GM19468 (cell line): Measurements from ENCODE around the gene NFKB2.

ENCODE experiments used
- ATAC-seq: cut with Tn5 transposase; IDR thresholded peaks from one replicate; pipeline ENCODE4 v1.9.1; 2021; ENCODE audit warnings: mild to moderate bottlenecking, moderate library complexity, moderate number of reproducible peaks; ENCODE audit not compliant: unreplicated experiment; ENCODE audit errors: extremely low read depth

The NFKB2 gene

GRCh38 chr10:102420714-102421506 is 25.4 kb downstream of the NFKB2 start, which contains the start of gene FBXL15:
Gene FBXL15 (plus strand): TSS chr10:102420836. CDS start chr10:102421130, 294 bp downstream.
- ATAC-seq: peak; percentile 28

DNA sequence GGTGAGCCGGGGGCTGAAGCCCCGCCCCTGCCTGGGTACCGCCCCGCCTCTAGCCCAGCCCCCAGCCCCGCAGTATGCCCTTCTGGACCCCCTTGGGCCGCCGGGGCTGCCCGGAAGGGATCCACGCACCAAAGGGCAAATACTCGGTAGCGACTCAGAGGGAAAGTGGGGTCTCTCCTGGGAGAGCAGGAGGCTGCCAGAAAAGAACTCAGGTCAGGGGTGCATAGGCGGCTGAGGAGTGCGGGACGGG is 25.9 kb downstream of the NFKB2 start:
- ATAC-seq: no peak

GRCh38 chr10:102421757-102422512 is 26.4 kb downstream of the NFKB2 start:
- ATAC-seq: no peak

GRCh38 chr10:102422545-102423129 is 27.1 kb downstream of the NFKB2 start:
- ATAC-seq: no peak

- no peak for ATAC-seq
Observed at GRCh38 chr10:102423372-102423968, 28.0 kb downstream of the NFKB2 start.

- ATAC-seq: no peak
Observed at GRCh38 chr10:102424145-102424544, 28.6 kb downstream of the NFKB2 start.

GRCh38 chr10:102424916-102425315 is 29.4 kb downstream of the NFKB2 start:
- ATAC-seq: no peak

DNA sequence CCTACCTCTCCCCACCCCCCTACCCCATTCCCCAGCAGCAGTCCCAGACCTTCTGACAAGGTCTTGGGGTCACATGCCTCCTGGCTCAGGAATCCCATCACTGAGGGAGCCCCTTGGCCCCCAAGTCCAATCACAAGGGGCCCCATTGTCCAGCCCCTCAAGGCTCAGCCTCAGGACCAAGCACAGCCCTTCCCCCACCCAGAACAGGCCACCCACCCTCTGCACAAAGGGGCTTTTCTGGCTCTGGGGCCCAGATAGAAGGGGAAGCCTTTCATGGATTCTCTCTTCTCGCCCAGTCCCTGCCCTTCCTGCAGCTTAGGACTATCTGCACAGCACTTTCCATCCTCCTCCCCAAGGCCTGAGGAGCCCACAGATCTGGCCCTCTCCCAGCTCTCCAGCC is 29.9 kb downstream of the NFKB2 start:
- no peak for ATAC-seq

DNA sequence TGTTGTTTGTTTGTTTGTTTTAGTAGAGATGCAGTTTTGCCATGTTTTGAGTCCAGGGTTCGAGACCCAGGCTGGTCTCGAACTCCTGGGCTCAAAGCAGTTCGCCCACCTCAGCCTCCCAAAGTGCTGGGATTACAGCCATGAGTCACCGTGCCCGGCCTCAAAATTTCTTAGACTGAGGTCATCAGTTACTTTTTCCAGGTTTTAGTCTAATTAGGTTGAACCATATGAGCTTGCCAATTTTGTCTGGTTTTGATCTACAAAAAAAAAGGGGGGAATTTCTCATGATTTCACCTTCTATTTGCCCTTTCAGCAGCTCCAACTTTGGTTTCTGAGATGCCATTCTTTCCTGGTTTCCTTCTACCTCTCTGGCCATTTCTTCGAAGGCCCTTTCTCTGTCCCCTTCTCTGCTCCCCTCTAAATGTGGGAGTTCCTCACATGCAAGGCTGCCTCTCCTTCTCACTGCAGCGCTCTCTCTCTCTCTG is 31.3 kb downstream of the NFKB2 start:
- no peak for ATAC-seq

- ATAC-seq: no peak
Observed at GRCh38 chr10:102429468-102429867, 34.0 kb downstream of the NFKB2 start.

DNA sequence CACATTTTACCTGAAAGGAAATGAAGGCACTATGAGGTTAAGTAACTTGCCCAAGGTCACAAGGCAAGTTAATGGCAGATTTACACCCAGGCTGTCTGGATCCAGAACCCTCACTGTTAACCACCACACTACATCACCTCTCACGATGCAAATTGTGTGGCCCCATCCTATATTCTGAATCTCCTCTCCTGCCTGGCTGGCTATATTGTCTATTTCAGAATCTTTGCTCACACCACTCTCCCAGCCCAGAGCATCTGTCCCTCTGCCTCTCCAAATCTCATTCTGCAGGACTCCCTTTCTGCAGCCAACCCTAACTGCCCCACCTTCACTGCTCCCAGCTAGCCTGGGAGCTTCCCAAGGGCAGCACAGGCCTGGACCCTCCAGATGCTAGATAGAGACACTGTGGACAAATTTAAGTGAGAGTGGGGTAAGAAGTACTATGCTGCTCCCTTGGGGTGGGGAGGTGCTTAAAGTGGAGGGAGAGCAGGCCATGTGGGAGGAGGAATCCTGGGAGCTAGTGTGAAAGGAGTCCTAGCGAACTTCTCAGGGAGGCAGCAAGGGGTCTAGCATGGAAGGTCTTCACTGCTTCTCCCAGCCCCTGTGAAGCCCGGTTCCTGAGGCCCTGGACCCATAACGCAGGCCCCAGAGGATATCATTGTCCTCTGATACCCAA is 36.1 kb downstream of the NFKB2 start:
- no peak for ATAC-seq

- ATAC-seq: peak; percentile 78
Observed at GRCh38 chr10:102432162-102432950, 36.9 kb downstream of the NFKB2 start, which contains the start of gene CUEDC2. Gene CUEDC2 (minus strand): TSS chr10:102432574. CDS start chr10:102425188, 7,386 bp downstream.

GRCh38 chr10:102433619-102434046 is 38.1 kb downstream of the NFKB2 start:
- no peak for ATAC-seq

- ATAC-seq: no peak
Observed at GRCh38 chr10:102434394-102435132, 39.1 kb downstream of the NFKB2 start.

GRCh38 chr10:102435133-102435497 is 39.6 kb downstream of the NFKB2 start:
- no peak for ATAC-seq

DNA sequence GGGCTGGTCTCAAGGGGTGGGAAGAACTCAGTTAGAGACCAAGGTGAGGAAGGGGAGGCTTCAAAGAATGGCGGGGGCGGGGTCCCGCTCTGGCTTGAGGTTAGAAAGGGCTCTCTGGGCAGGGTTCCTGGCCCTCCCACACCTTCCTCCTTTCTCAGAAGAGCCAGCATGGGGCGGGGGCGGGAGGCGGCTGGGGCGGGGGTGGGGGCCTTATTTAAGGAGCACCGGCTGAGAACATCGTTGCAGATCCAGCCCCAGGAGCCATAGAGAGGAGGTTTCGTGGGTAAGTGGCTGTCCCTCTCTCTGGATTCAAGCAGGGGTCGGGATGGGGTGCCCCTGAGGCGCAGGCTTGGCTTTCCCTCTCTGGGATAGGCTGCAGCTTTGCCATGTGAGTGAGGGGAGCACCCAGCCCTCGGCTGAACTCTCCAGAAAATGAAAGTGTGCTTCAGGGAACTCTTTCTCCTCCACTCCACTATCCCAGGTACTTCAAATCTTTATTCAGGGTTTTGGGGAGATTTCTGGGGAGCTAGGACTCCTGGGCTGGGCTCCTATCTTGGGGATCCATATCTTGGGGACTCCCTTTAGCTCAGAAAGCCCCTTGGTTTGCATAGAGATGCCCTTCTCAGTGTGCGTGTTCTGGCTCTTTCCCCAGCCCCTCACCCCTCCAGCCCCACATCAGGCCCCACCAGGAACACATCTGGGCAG is 40.2 kb downstream of the NFKB2 start:
- ATAC-seq: no peak

- no peak for ATAC-seq
Observed at GRCh38 chr10:102436312-102436711, 40.8 kb downstream of the NFKB2 start.

- no peak for ATAC-seq
Observed at GRCh38 chr10:102437515-102437914, 42.0 kb downstream of the NFKB2 start.
